Liver (tissue), 3 donors: ENCODE results near the gene ZNF837.

Source experiments
- CTCF ChIP-seq: fragments of 150-350 bp; IDR thresholded peaks from 2 replicates; pipeline ENCODE4 v1.5.1; 2017; ENCODE audit warnings: improper control_type of control experiment, low read depth, low read length; ENCODE audit not compliant: missing input control
- GABPA ChIP-seq, 2 donors: IDR thresholded peaks in 1 of 2; conservative IDR thresholded peaks in 1 of 2; 2 replicates each; pipeline ENCODE4 v1.6.1; 2016; ENCODE audit warnings: antibody characterized with exemption in 2 of 2, mild to moderate bottlenecking in 1 of 2, moderate library complexity in 1 of 2
- HNF4G ChIP-seq: IDR thresholded peaks from 2 replicates; pipeline ENCODE4 v1.6.1; 2016; ENCODE audit warnings: antibody characterized with exemption
- JUND ChIP-seq, 2 donors: IDR thresholded peaks; 2 replicates each; pipeline ENCODE4 v1.6.1; 2016; ENCODE audit warnings: antibody characterized with exemption in 2 of 2
- RAD21 ChIP-seq, 2 donors: IDR thresholded peaks; 2 replicates each; pipeline ENCODE4 v1.6.1; 2016; ENCODE audit warnings: antibody characterized with exemption in 2 of 2, mild to moderate bottlenecking in 2 of 2
- SP1 ChIP-seq: IDR thresholded peaks from 2 replicates; pipeline ENCODE4 v1.6.1; 2018; ENCODE audit warnings: antibody characterized with exemption, mild to moderate bottlenecking
- TAF1 ChIP-seq: conservative IDR thresholded peaks from 2 replicates; pipeline ENCODE4 v1.6.1; 2016; ENCODE audit warnings: antibody characterized with exemption, mild to moderate bottlenecking
- YY1 ChIP-seq: IDR thresholded peaks from 2 replicates; pipeline ENCODE4 v1.6.1; 2016; ENCODE audit warnings: antibody characterized with exemption, mild to moderate bottlenecking
- ZBTB33 ChIP-seq: IDR thresholded peaks from 2 replicates; pipeline ENCODE4 v1.6.1; 2016; ENCODE audit warnings: antibody characterized with exemption
- TF ChIP-seq, protein P1 (sequence below): IDR thresholded peaks from 2 replicates; pipeline ENCODE4 v1.6.1; 2016; ENCODE audit warnings: antibody characterized with exemption
- TF ChIP-seq, protein P2 (sequence below): IDR thresholded peaks from 2 replicates; pipeline ENCODE4 v1.6.1; 2016; ENCODE audit warnings: antibody characterized with exemption, mild to moderate bottlenecking
- donor health status: healthy.
- donor health status: healthy.

GRCh38 chr19:58350871-58351557 is 29.8 kb downstream of the ZNF837 start:
- no peak for TF ChIP-seq SP1
- TF ChIP-seq YY1: no peak
- no peak for TF ChIP-seq JUND (IDR thresholded peaks at IDR 0.05)
- no peak for TF ChIP-seq CTCF
- no peak for TF ChIP-seq GABPA (IDR thresholded peaks at IDR 0.05 in 1 of 2, conservative IDR thresholded peaks at IDR 0.05 in 1 of 2)
- TF ChIP-seq RAD21 (IDR thresholded peaks at IDR 0.05): no peak
- TF ChIP-seq TAF1: no peak
- TF ChIP-seq, protein P1, sequence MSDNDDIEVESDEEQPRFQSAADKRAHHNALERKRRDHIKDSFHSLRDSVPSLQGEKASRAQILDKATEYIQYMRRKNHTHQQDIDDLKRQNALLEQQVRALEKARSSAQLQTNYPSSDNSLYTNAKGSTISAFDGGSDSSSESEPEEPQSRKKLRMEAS: no peak
- no peak for TF ChIP-seq HNF4G
- TF ChIP-seq, protein P2, sequence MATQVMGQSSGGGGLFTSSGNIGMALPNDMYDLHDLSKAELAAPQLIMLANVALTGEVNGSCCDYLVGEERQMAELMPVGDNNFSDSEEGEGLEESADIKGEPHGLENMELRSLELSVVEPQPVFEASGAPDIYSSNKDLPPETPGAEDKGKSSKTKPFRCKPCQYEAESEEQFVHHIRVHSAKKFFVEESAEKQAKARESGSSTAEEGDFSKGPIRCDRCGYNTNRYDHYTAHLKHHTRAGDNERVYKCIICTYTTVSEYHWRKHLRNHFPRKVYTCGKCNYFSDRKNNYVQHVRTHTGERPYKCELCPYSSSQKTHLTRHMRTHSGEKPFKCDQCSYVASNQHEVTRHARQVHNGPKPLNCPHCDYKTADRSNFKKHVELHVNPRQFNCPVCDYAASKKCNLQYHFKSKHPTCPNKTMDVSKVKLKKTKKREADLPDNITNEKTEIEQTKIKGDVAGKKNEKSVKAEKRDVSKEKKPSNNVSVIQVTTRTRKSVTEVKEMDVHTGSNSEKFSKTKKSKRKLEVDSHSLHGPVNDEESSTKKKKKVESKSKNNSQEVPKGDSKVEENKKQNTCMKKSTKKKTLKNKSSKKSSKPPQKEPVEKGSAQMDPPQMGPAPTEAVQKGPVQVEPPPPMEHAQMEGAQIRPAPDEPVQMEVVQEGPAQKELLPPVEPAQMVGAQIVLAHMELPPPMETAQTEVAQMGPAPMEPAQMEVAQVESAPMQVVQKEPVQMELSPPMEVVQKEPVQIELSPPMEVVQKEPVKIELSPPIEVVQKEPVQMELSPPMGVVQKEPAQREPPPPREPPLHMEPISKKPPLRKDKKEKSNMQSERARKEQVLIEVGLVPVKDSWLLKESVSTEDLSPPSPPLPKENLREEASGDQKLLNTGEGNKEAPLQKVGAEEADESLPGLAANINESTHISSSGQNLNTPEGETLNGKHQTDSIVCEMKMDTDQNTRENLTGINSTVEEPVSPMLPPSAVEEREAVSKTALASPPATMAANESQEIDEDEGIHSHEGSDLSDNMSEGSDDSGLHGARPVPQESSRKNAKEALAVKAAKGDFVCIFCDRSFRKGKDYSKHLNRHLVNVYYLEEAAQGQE: no peak
- TF ChIP-seq ZBTB33: no peak
